Memory B cell (primary cell): ENCODE data around the gene SPINK7.
"Not testable (repeated sequence)": the region's sequence is repeated elsewhere in the genome, so short reads cannot be mapped to it uniquely, and the experiment has no call there.

ENCODE experiments used
- ATAC-seq: fragments of 150-1000 bp; cut with Tn5 transposase; 2 replicates; pipeline ENCODE4 v1.10.0; 2021; ENCODE audit warnings: low read depth, mild to moderate bottlenecking, moderate library complexity
- DNase-seq, 2 donors: peaks; one replicate each; pipeline ENCODE4 v3.0.0; 2022; ENCODE audit warnings: low spot score in 2 of 2
- H3K27ac Mint-ChIP-seq: one replicate; pipeline ENCODE4 v1.8.0; 2022; ENCODE audit warnings: mild to moderate bottlenecking, moderate library complexity, mixed read lengths
- H3K27me3 Mint-ChIP-seq: one replicate; pipeline ENCODE4 v1.8.0; 2022; ENCODE audit warnings: mixed read lengths
- H3K36me3 Mint-ChIP-seq: one replicate; pipeline ENCODE4 v1.8.0; 2022; ENCODE audit warnings: mild to moderate bottlenecking, mixed read lengths
- H3K4me1 Mint-ChIP-seq: one replicate; pipeline ENCODE4 v1.8.0; 2022; ENCODE audit warnings: mixed read lengths
- H3K4me3 Mint-ChIP-seq: one replicate; pipeline ENCODE4 v1.8.0; 2022; ENCODE audit warnings: mild to moderate bottlenecking, moderate library complexity, mixed read lengths
- H3K9me3 Mint-ChIP-seq: one replicate; pipeline ENCODE4 v1.8.0; 2022; ENCODE audit warnings: mixed read lengths

SPINK7 gene

GRCh38 chr5:148312153-148312552 lies at the start of gene SPINK7:
Gene SPINK7, plus strand, starts transcription at chr5:148312423. Its CDS starts 61 bp downstream, at chr5:148312484.
- Mint-ChIP-seq H3K4me1 (no peaks in the 10 kb centered on the region), H3K27me3 (peaks cover 11% of the 10 kb centered on the region), H3K4me3 (no peak within 1 kb of the TSS), H3K36me3 (peaks cover 9% of the 10 kb centered on the region), H3K27ac (no peak within 1 kb of the TSS), H3K9me3 (peaks cover 12% of the 10 kb centered on the region)
- ATAC-seq (no peak), DNase-seq (no peak)

- ATAC-seq = no peak
- Mint-ChIP-seq H3K27me3 (no peaks in the 10 kb centered on the region), H3K4me3 (no peak overlapping the region), H3K27ac (no peak overlapping the region), H3K4me1 (no peaks in the 10 kb centered on the region), H3K9me3 (peaks cover 5% of the 10 kb centered on the region), H3K36me3 (no peaks in the 10 kb centered on the region)
- DNase-seq = no peak
Observed at GRCh38 chr5:148267962-148268361, 44.3 kb upstream of the SPINK7 start.

- DNase-seq (no peak), ATAC-seq (no peak)
- H3K9me3 Mint-ChIP-seq = peaks cover 5% of the 10 kb centered on the region
- H3K27ac Mint-ChIP-seq = no peak within 1 kb of the TSS
- H3K4me1 Mint-ChIP-seq = no peaks in the 10 kb centered on the region
- no peaks in the 10 kb centered on the region for H3K36me3 Mint-ChIP-seq
- H3K27me3 Mint-ChIP-seq = no peaks in the 10 kb centered on the region
- H3K4me3 Mint-ChIP-seq = no peak within 1 kb of the TSS
Observed at GRCh38 chr5:148268566-148268965, 43.7 kb upstream of the SPINK7 start, which contains the start of gene SPINK13. Gene SPINK13, plus strand, starts transcription at chr5:148268794. Its CDS starts 1,279 bp downstream, at chr5:148270073.

- H3K27ac Mint-ChIP-seq, H3K27me3 Mint-ChIP-seq, DNase-seq, H3K4me1 Mint-ChIP-seq, ATAC-seq, H3K36me3 Mint-ChIP-seq, H3K4me3 Mint-ChIP-seq: not testable (repeated sequence)
- peaks cover 19% of the 10 kb centered on the region for H3K9me3 Mint-ChIP-seq
Observed at GRCh38 chr5:148275129-148275528, 37.1 kb upstream of the SPINK7 start.

GRCh38 chr5:148280893-148281292 lies 31.3 kb upstream of the SPINK7 start:
- peaks cover 17% of the 10 kb centered on the region for H3K9me3 Mint-ChIP-seq
- not testable (repeated sequence) for DNase-seq, H3K27me3 Mint-ChIP-seq, H3K36me3 Mint-ChIP-seq, H3K4me3 Mint-ChIP-seq, ATAC-seq, H3K4me1 Mint-ChIP-seq, H3K27ac Mint-ChIP-seq

GRCh38 chr5:148281336-148281735 lies 30.9 kb upstream of the SPINK7 start:
- H3K4me1 Mint-ChIP-seq, DNase-seq, H3K4me3 Mint-ChIP-seq, H3K27me3 Mint-ChIP-seq, ATAC-seq, H3K36me3 Mint-ChIP-seq, H3K27ac Mint-ChIP-seq: not testable (repeated sequence)
- H3K9me3 Mint-ChIP-seq = peaks cover 17% of the 10 kb centered on the region

- no peak for ATAC-seq
Observed at GRCh38 chr5:148290271-148291195, 21.7 kb upstream of the SPINK7 start.

GRCh38 chr5:148297731-148298130 lies 14.5 kb upstream of the SPINK7 start:
- ATAC-seq = no peak
- Mint-ChIP-seq H3K4me1 (no peaks in the 10 kb centered on the region), H3K36me3 (peaks cover 1% of the 10 kb centered on the region), H3K4me3 (no peak overlapping the region), H3K27me3 (peaks cover 2% of the 10 kb centered on the region), H3K9me3 (no peaks in the 10 kb centered on the region), H3K27ac (no peak overlapping the region)
- DNase-seq = no peak

More at GRCh38 chr5:148290271-148291195, 21.7 kb upstream of the SPINK7 start:
- Mint-ChIP-seq H3K27ac (no peak overlapping the region), H3K27me3 (peaks cover 1% of the 10 kb centered on the region), H3K9me3 (no peaks in the 10 kb centered on the region), H3K4me1 (no peaks in the 10 kb centered on the region), H3K36me3 (no peaks in the 10 kb centered on the region), H3K4me3 (no peak overlapping the region)
- DNase-seq = no peak

- no peak for DNase-seq
- Mint-ChIP-seq H3K9me3 (peaks cover 12% of the 10 kb centered on the region), H3K4me3 (no peak overlapping the region), H3K27ac (no peak overlapping the region), H3K36me3 (peaks cover 9% of the 10 kb centered on the region), H3K27me3 (peaks cover 12% of the 10 kb centered on the region), H3K4me1 (no peaks in the 10 kb centered on the region)
- ATAC-seq = no peak
Observed at GRCh38 chr5:148306446-148306845, 5.8 kb upstream of the SPINK7 start.

- peaks cover 12% of the 10 kb centered on the region for H3K27me3 Mint-ChIP-seq
- H3K9me3 Mint-ChIP-seq = peaks cover 12% of the 10 kb centered on the region
- no peak overlapping the region for H3K4me3 Mint-ChIP-seq
- H3K4me1 Mint-ChIP-seq = no peaks in the 10 kb centered on the region
- H3K36me3 Mint-ChIP-seq = peaks cover 9% of the 10 kb centered on the region
- ATAC-seq (no peak), DNase-seq (no peak)
- H3K27ac Mint-ChIP-seq = no peak overlapping the region
Observed at GRCh38 chr5:148309019-148309418, 3.2 kb upstream of the SPINK7 start.

GRCh38 chr5:148309746-148310145 lies 2.5 kb upstream of the SPINK7 start:
- DNase-seq = no peak
- ATAC-seq = no peak
- H3K27ac Mint-ChIP-seq = no peak overlapping the region
- H3K27me3 Mint-ChIP-seq = peaks cover 11% of the 10 kb centered on the region
- no peak overlapping the region for H3K4me3 Mint-ChIP-seq
- peaks cover 12% of the 10 kb centered on the region for H3K9me3 Mint-ChIP-seq
- peaks cover 9% of the 10 kb centered on the region for H3K36me3 Mint-ChIP-seq
- no peaks in the 10 kb centered on the region for H3K4me1 Mint-ChIP-seq

GRCh38 chr5:148311484-148311883 lies 739 bp upstream of the SPINK7 start:
- ATAC-seq = no peak
- H3K4me3 Mint-ChIP-seq = no peak overlapping the region
- peaks cover 11% of the 10 kb centered on the region for H3K27me3 Mint-ChIP-seq
- H3K27ac Mint-ChIP-seq = no peak overlapping the region
- peaks cover 9% of the 10 kb centered on the region for H3K36me3 Mint-ChIP-seq
- H3K9me3 Mint-ChIP-seq = peaks cover 12% of the 10 kb centered on the region
- H3K4me1 Mint-ChIP-seq = no peaks in the 10 kb centered on the region
- no peak for DNase-seq

GRCh38 chr5:148314187-148314586 lies 2.0 kb downstream of the SPINK7 start:
- Mint-ChIP-seq H3K36me3 (peaks cover 5% of the 10 kb centered on the region), H3K9me3 (peaks cover 8% of the 10 kb centered on the region), H3K27ac (no peak overlapping the region), H3K27me3 (peaks cover 5% of the 10 kb centered on the region), H3K4me1 (no peaks in the 10 kb centered on the region), H3K4me3 (no peak overlapping the region)
- ATAC-seq (no peak), DNase-seq (no peak)

GRCh38 chr5:148314731-148315130 lies 2.5 kb downstream of the SPINK7 start:
- ATAC-seq (no peak), DNase-seq (no peak)
- no peak overlapping the region for H3K4me3 Mint-ChIP-seq
- peaks cover under 1% of the 10 kb centered on the region for H3K27me3 Mint-ChIP-seq
- peaks cover 2% of the 10 kb centered on the region for H3K9me3 Mint-ChIP-seq
- no peaks in the 10 kb centered on the region for H3K4me1 Mint-ChIP-seq
- no peak overlapping the region for H3K27ac Mint-ChIP-seq
- H3K36me3 Mint-ChIP-seq = no peaks in the 10 kb centered on the region
